HEK293T (cell line): ENCODE results near the gene JPT2.

ENCODE experiments used
- ARNT ChIP-seq: fragments of 450-650 bp; IDR thresholded peaks from 2 replicates; pipeline ENCODE4 v1.6.1; 2017; ENCODE audit warnings: mild to moderate bottlenecking
- BHLHE40 ChIP-seq: fragments of 450-650 bp; IDR thresholded peaks from 2 replicates; pipeline ENCODE4 v1.6.1; 2016; ENCODE audit warnings: mild to moderate bottlenecking, moderate library complexity, borderline replicate concordance
- ELF4 ChIP-seq: fragments of 450-650 bp; IDR thresholded peaks from 2 replicates; pipeline ENCODE4 v1.6.1; 2017; ENCODE audit warnings: antibody characterized with exemption
- FOXA1 ChIP-seq: fragments of 450-650 bp; IDR thresholded peaks from 2 replicates; pipeline ENCODE4 v1.6.1; 2016; ENCODE audit warnings: mild to moderate bottlenecking
- FOXK2 ChIP-seq: fragments of 450-650 bp; IDR thresholded peaks from 2 replicates; pipeline ENCODE4 v1.6.1; 2016; ENCODE audit warnings: mild to moderate bottlenecking
- FOXM1 ChIP-seq: fragments of 450-650 bp; IDR thresholded peaks from 2 replicates; pipeline ENCODE4 v1.6.1; 2017; ENCODE audit warnings: mild to moderate bottlenecking, borderline replicate concordance
- HDGF ChIP-seq: fragments of 450-650 bp; IDR thresholded peaks from 2 replicates; pipeline ENCODE4 v1.6.1; 2017; ENCODE audit warnings: antibody characterized with exemption, borderline replicate concordance
- L3MBTL2 ChIP-seq: fragments of 450-650 bp; conservative IDR thresholded peaks from 2 replicates; pipeline ENCODE4 v1.6.1; 2016; ENCODE audit warnings: mild to moderate bottlenecking
- NFRKB ChIP-seq: fragments of 450-650 bp; IDR thresholded peaks from 2 replicates; pipeline ENCODE4 v1.6.1; 2016; ENCODE audit warnings: mild to moderate bottlenecking, moderate library complexity
- PKNOX1 ChIP-seq: fragments of 450-650 bp; IDR thresholded peaks from 2 replicates; pipeline ENCODE4 v1.6.1; 2016
- SP1 ChIP-seq: fragments of 450-650 bp; IDR thresholded peaks from 2 replicates; pipeline ENCODE4 v1.6.1; 2017
- SUZ12 ChIP-seq: fragments of 450-650 bp; IDR thresholded peaks from 2 replicates; pipeline ENCODE4 v1.6.1; 2016; ENCODE audit warnings: mild to moderate bottlenecking

- no peak for TF ChIP-seq SUZ12
- no peak for TF ChIP-seq HDGF
- no peak for TF ChIP-seq SP1
- no peak for TF ChIP-seq BHLHE40
- no peak for TF ChIP-seq ELF4
- no peak for TF ChIP-seq FOXA1
- TF ChIP-seq NFRKB, result no peak
- TF ChIP-seq FOXK2, result no peak
- no peak for TF ChIP-seq L3MBTL2
- no peak for TF ChIP-seq PKNOX1
- TF ChIP-seq ARNT, result no peak
- TF ChIP-seq FOXM1, result no peak
Measured at GRCh38 chr16:1747934-1748333, 69.9 kb downstream of the JPT2 start.
